ENCODE data around the gene C1RL. TPM values are rescaled to one million over a fixed set of nuclear protein-coding genes. Genes with fewer than 3 reads are reported as not detected.

Gene C1RL
- total RNA-seq, 4 donors from 2014 or later, result 15.4 to 121 (median 37.4) TPM

GRCh38 chr12:7114851-7115250 is 5.8 kb upstream of the C1RL start:
- no peak for TF ChIP-seq POLR2A (IDR thresholded peaks at IDR 0.05)
- TF ChIP-seq, protein P1, sequence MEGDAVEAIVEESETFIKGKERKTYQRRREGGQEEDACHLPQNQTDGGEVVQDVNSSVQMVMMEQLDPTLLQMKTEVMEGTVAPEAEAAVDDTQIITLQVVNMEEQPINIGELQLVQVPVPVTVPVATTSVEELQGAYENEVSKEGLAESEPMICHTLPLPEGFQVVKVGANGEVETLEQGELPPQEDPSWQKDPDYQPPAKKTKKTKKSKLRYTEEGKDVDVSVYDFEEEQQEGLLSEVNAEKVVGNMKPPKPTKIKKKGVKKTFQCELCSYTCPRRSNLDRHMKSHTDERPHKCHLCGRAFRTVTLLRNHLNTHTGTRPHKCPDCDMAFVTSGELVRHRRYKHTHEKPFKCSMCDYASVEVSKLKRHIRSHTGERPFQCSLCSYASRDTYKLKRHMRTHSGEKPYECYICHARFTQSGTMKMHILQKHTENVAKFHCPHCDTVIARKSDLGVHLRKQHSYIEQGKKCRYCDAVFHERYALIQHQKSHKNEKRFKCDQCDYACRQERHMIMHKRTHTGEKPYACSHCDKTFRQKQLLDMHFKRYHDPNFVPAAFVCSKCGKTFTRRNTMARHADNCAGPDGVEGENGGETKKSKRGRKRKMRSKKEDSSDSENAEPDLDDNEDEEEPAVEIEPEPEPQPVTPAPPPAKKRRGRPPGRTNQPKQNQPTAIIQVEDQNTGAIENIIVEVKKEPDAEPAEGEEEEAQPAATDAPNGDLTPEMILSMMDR (IDR thresholded peaks at IDR 0.05), result no peak
- Histone ChIP-seq H3K4me1 (no peaks in the 10 kb centered on the region), H3K27ac (no peak overlapping the region), H3K9me3 (no peaks in the 10 kb centered on the region), H3K36me3 (no peaks in the 10 kb centered on the region), H3K27me3 (no peaks in the 10 kb centered on the region), H3K4me3 (no peak overlapping the region)
- DNase-seq, result no peak
- intact Hi-C loops (cut with DNase I; ENCODE audit: low total_unique reads), result loop anchor here (10.0 kb wide), 1 partner anchor 170 kb away; the partner anchor contains the start of genes C12orf57 and RNU7-1

DNA sequence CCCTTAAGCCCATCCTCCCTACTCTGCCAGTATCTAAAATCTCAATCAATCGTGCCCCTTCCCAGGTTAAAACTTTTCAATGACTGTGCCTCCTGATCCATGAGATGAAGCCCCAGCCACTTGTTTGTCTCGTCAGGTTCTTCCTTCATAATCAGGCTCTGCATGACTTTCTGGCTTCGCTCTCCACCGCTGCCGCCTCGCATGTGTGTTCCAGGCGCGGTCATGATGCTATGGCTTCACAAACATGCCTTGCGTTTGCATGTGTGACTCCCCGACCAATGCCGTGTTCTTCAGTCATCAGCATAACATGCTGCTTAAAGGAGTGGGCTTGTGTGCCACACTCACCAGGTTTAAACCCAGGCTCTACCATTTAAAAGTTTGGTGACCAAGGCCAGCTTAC is 5.0 kb upstream of the C1RL start:
- DNase-seq, result peak in 1 of 2 donors; percentile 14
- no peaks in the 10 kb centered on the region for H3K9me3 ChIP-seq
- no peaks in the 10 kb centered on the region for H3K36me3 ChIP-seq
- no peak for TF ChIP-seq POLR2A (IDR thresholded peaks at IDR 0.05)
- TF ChIP-seq, protein P1 (IDR thresholded peaks at IDR 0.05), result no peak
- no peak overlapping the region for H3K27ac ChIP-seq
- H3K27me3 ChIP-seq, result no peaks in the 10 kb centered on the region
- no peaks in the 10 kb centered on the region for H3K4me1 ChIP-seq
- H3K4me3 ChIP-seq, result no peak overlapping the region
- intact Hi-C loops (cut with DNase I; ENCODE audit: low total_unique reads), result loop anchor here (10.0 kb wide), 1 partner anchor 169 kb away; the partner anchor contains the start of genes C12orf57 and RNU7-1

GRCh38 chr12:7113389-7113871 is 4.4 kb upstream of the C1RL start:
- H3K9me3 ChIP-seq, result no peaks in the 10 kb centered on the region
- no peaks in the 10 kb centered on the region for H3K4me1 ChIP-seq
- H3K4me3 ChIP-seq, result no peak overlapping the region
- intact Hi-C loops (cut with DNase I; ENCODE audit: low total_unique reads), result loop anchor here (10.0 kb wide), 1 partner anchor 169 kb away; the partner anchor contains the start of genes C12orf57 and RNU7-1
- no peaks in the 10 kb centered on the region for H3K27me3 ChIP-seq
- peak in 1 of 2 donors; percentile 51 for DNase-seq
- TF ChIP-seq, protein P1 (IDR thresholded peaks at IDR 0.05), result peak; percentile 74 to 84 (median 76)
- no peak for TF ChIP-seq POLR2A (IDR thresholded peaks at IDR 0.05)
- H3K27ac ChIP-seq, result peak overlapping the region; percentile 25 to 38
- H3K36me3 ChIP-seq, result no peaks in the 10 kb centered on the region

- Histone ChIP-seq H3K4me1 (peaks cover 0 to 3% of the 10 kb centered on the region in 2 donors), H3K27me3 (no peaks in the 10 kb centered on the region), H3K27ac (no peak overlapping the region), H3K36me3 (no peaks in the 10 kb centered on the region), H3K9me3 (no peaks in the 10 kb centered on the region), H3K4me3 (no peak overlapping the region)
- no peak for DNase-seq
- no peak for TF ChIP-seq POLR2A (IDR thresholded peaks at IDR 0.05)
- TF ChIP-seq, protein P1 (IDR thresholded peaks at IDR 0.05), result no peak
- intact Hi-C loops (cut with DNase I; ENCODE audit: low total_unique reads), result loop anchor here (10.0 kb wide), 1 partner anchor 167 kb away; the partner anchor contains the start of genes C12orf57 and RNU7-1
Observed at GRCh38 chr12:7112041-7112440, 3.0 kb upstream of the C1RL start.

GRCh38 chr12:7110661-7111060 is 1.6 kb upstream of the C1RL start:
- Histone ChIP-seq H3K4me1 (peaks cover 0 to 3% of the 10 kb centered on the region in 2 donors), H3K9me3 (no peaks in the 10 kb centered on the region), H3K4me3 (no peak overlapping the region), H3K27ac (no peak overlapping the region), H3K36me3 (no peaks in the 10 kb centered on the region), H3K27me3 (no peaks in the 10 kb centered on the region)
- DNase-seq, result no peak
- intact Hi-C loops (cut with DNase I; ENCODE audit: low total_unique reads), result loop anchor here (10.0 kb wide), 1 partner anchor 166 kb away; the partner anchor contains the start of genes C12orf57 and RNU7-1
- TF ChIP-seq, protein P1 (IDR thresholded peaks at IDR 0.05), result no peak
- no peak for TF ChIP-seq POLR2A (IDR thresholded peaks at IDR 0.05)

All from uterus (tissue), 4 donors.